HepG2 (cell line): ENCODE measurements around the gene ADI1. TPM values are rescaled to one million over a fixed set of nuclear protein-coding genes. Genes with fewer than 3 reads are reported as not detected.

Experiments used
- ATAC-seq: fragments of 200-7000 bp; cut with Tn5 transposase; 3 replicates; pipeline ENCODE4 v1.9.1; 2020; ENCODE audit warnings: mild to moderate bottlenecking, moderate library complexity
- BruUV-seq: library from RNA; stranded (reverse); fragments of 400-500 nt; replicated peaks from 2 replicates; lab custom pipeline; 2021; lab: Mats Ljungman, UMichigan
- CTCF ChIA-PET: fragments of 300-600 bp; formaldehyde crosslinking; extraction: SDS; loops from one replicate; lab custom pipeline; 2021; ENCODE audit warnings: low total read pairs, inconsistent platforms, low intra/inter-chr PET ratio; lab: Yijun Ruan, JAX
- POLR2A ChIA-PET: fragments of 350-600 bp; sonication (Branson Sonifier 250); formaldehyde crosslinking; loops from one replicate; lab custom pipeline; 2020; ENCODE audit warnings: antibody characterized with exemption, inconsistent platforms; lab: Yijun Ruan, JAX
- DNase-seq: peaks from one replicate; pipeline ENCODE4 v3.0.0-alpha.2; 2015; ENCODE audit warnings: low spot score
- FAIRE-seq: peaks from 3 replicates; lab custom pipeline; 2011; peaks lifted over from hg19 to GRCh38; lab: Jason Lieb, UNC
- H2AFZ ChIP-seq: one replicate; pipeline ENCODE4 v1.6.1; 2011; ENCODE audit warnings: low read length, inconsistent platforms
- H3K27ac ChIP-seq: fragments of 300-600 bp; 3 replicates; pipeline ENCODE4 v1.8.0; 2011; ENCODE audit warnings: mixed run types, mild to moderate bottlenecking, mixed read lengths, low read length, inconsistent platforms; ENCODE audit not compliant: insufficient read depth; ENCODE audit errors: extremely low read length
- H3K27me3 ChIP-seq, 2 experiments: fragments of 200-600 bp in 1 of 2; 2 replicates in 1 of 2; 3 replicates in 1 of 2; pipeline versions ENCODE4 v1.6.0 to v1.8.0; 2011; ENCODE audit warnings: low read length in 2 of 2, mild to moderate bottlenecking in 2 of 2, moderate library complexity in 2 of 2, inconsistent platforms in 1 of 2; ENCODE audit not compliant: insufficient read depth in 2 of 2, control insufficient read depth in 1 of 2
- H3K36me3 ChIP-seq, 2 experiments: fragments of 200-600 bp in 1 of 2; replicated peaks in 1 of 2; 2 replicates in 1 of 2; 3 replicates in 1 of 2; pipeline versions ENCODE4 v1.5.1 to v1.8.0; 2011; ENCODE audit warnings: low read length in 2 of 2, inconsistent platforms in 1 of 2; ENCODE audit not compliant: insufficient read depth in 2 of 2, control insufficient read depth in 1 of 2
- H3K4me1 ChIP-seq: 2 replicates; pipeline ENCODE4 v1.5.1; 2012; ENCODE audit warnings: low read length, inconsistent platforms; ENCODE audit not compliant: insufficient read depth
- H3K4me2 ChIP-seq: 2 replicates; pipeline ENCODE4 v1.6.0; 2011; ENCODE audit warnings: low read depth, low read length, inconsistent platforms
- H3K4me3 ChIP-seq, 3 experiments: fragments of 200-600 bp in 1 of 3; sonication (generic), shearing (Covaris generic) in 1 of 3; replicated peaks in 1 of 3; 2 replicates each; pipeline ENCODE4 v1.5.1; 2011 to 2016; ENCODE audit warnings: low read length in 3 of 3, inconsistent platforms in 2 of 3, low read depth in 2 of 3, mild to moderate bottlenecking in 2 of 3, control low read depth in 1 of 3, mixed read lengths in 1 of 3; ENCODE audit not compliant: insufficient read depth in 1 of 3
- H3K79me2 ChIP-seq: one replicate; pipeline ENCODE4 v1.6.1; 2011; ENCODE audit warnings: low read length, inconsistent platforms; ENCODE audit not compliant: insufficient read depth
- H3K9ac ChIP-seq: 2 replicates; pipeline ENCODE4 v1.6.0; 2011; ENCODE audit warnings: mild to moderate bottlenecking, low read depth, low read length, inconsistent platforms; ENCODE audit not compliant: insufficient read depth
- H3K9me3 ChIP-seq: 2 replicates; pipeline ENCODE4 v1.5.1; 2012; ENCODE audit warnings: mild to moderate bottlenecking, low read length
- H4K20me1 ChIP-seq: 2 replicates; pipeline ENCODE4 v1.6.0; 2011; ENCODE audit warnings: inconsistent platforms, mild to moderate bottlenecking, low read length, moderate library complexity; ENCODE audit not compliant: insufficient read depth
- AFF4 ChIP-seq: sonication (generic); formaldehyde crosslinking; IDR thresholded peaks from 2 replicates; pipeline ENCODE4 v1.4.0; 2020; ENCODE audit warnings: missing genetic modification reagents
- ATF7 ChIP-seq, 2 experiments: fragments of 450-650 bp in 1 of 2; sonication (generic) in 1 of 2; formaldehyde crosslinking in 1 of 2; IDR thresholded peaks; 2 replicates each; pipeline versions ENCODE4 v1.4.0 to v1.6.1; 2016 to 2020; ENCODE audit warnings: antibody characterized with exemption in 1 of 2, mild to moderate bottlenecking in 1 of 2, missing genetic modification reagents in 1 of 2
- ELF1 ChIP-seq: sonication (generic); formaldehyde crosslinking; IDR thresholded peaks from 2 replicates; pipeline ENCODE4 v1.4.0; 2020; ENCODE audit warnings: missing genetic modification reagents
- MED13 ChIP-seq: sonication (generic); formaldehyde crosslinking; IDR thresholded peaks from 2 replicates; pipeline ENCODE4 v1.5.0; 2020; ENCODE audit warnings: missing genetic modification reagents
- NR2C2 ChIP-seq: sonication (generic); formaldehyde crosslinking; IDR thresholded peaks from 2 replicates; pipeline ENCODE4 v1.4.0; 2020; ENCODE audit warnings: missing genetic modification reagents, mild to moderate bottlenecking, moderate library complexity, borderline replicate concordance
- ZBTB21 ChIP-seq: sonication (generic); formaldehyde crosslinking; IDR thresholded peaks from 2 replicates; pipeline ENCODE4 v1.4.0; 2020; ENCODE audit warnings: missing genetic modification reagents
- ZNF17 ChIP-seq: sonication (generic); formaldehyde crosslinking; IDR thresholded peaks from 2 replicates; pipeline ENCODE4 v1.5.0; 2020; ENCODE audit warnings: mild to moderate bottlenecking, missing genetic modification reagents
- ZNF280D ChIP-seq: sonication (generic); formaldehyde crosslinking; IDR thresholded peaks from 2 replicates; pipeline ENCODE4 v1.5.1; 2020; ENCODE audit warnings: mild to moderate bottlenecking, missing genetic modification reagents
- ZNF292 ChIP-seq: sonication (generic); formaldehyde crosslinking; IDR thresholded peaks from 2 replicates; pipeline ENCODE4 v1.8.1; 2022; ENCODE audit warnings: mild to moderate bottlenecking, low read depth, missing genetic modification reagents, borderline replicate concordance
- ZNF501 ChIP-seq: sonication (generic); formaldehyde crosslinking; IDR thresholded peaks from 2 replicates; pipeline ENCODE4 v1.5.1; 2020; ENCODE audit warnings: mild to moderate bottlenecking, moderate library complexity, missing genetic modification reagents
- ZNF747 ChIP-seq: sonication (generic); formaldehyde crosslinking; IDR thresholded peaks from 2 replicates; pipeline ENCODE4 v1.8.1; 2023; ENCODE audit warnings: missing genetic modification reagents, mild to moderate bottlenecking, borderline replicate concordance
- ZNF75D ChIP-seq: sonication (generic); formaldehyde crosslinking; IDR thresholded peaks from 2 replicates; pipeline ENCODE4 v1.8.1; 2023; ENCODE audit warnings: missing genetic modification reagents, mild to moderate bottlenecking, borderline replicate concordance
- ZNF772 ChIP-seq: sonication (generic); formaldehyde crosslinking; IDR thresholded peaks from 2 replicates; pipeline ENCODE4 v1.5.0; 2020; ENCODE audit warnings: mild to moderate bottlenecking, missing genetic modification reagents
- ZNF839 ChIP-seq: sonication (generic); formaldehyde crosslinking; IDR thresholded peaks from 2 replicates; pipeline ENCODE4 v1.4.0; 2020; ENCODE audit warnings: missing genetic modification reagents, mild to moderate bottlenecking, borderline replicate concordance
- WGBS: methylation state at CpG from one replicate; pipeline ENCODE4 v1.1.6; 2017; ENCODE audit warnings: low lambda C conversion rate; 5-methylcytosine and 5-hydroxymethylcytosine counted together
- in situ Hi-C: cut with HindIII; loops from 2 replicates; pipeline ENCODE4 v1.10.0; 2017; ENCODE audit warnings: low pct_unique_long_range_greater_than_20kb; ENCODE audit not compliant: extremely low pct_ligation_motif_present
- intact Hi-C: fragments of 100-400 bp; cut with micrococcal nuclease; formaldehyde crosslinking; loops from one replicate; pipeline ENCODE4 v1.10.0; 2022; ENCODE audit not compliant: unreplicated experiment
- polyA plus RNA-seq, 8 experiments: library from polyadenylated mRNA; depleted of rRNA in 3 of 8; stranded (reverse) in 7 of 8; unstranded in 1 of 8; fragments of >200 nt; fragmentation: Illumina TruSeq in 4 of 8; extraction: Trizol in 4 of 8; gene quantifications; 2 replicates each; pipeline versions ENCODE4 v1.2.1 to v1.2.3, GENCODE V29; 2011 to 2016; ENCODE audit warnings: low read depth in 4 of 8, missing spikeins in 1 of 8, mixed read lengths in 1 of 8; ENCODE audit not compliant: insufficient read depth in 1 of 8
- total RNA-seq, 5 experiments: library from RNA; depleted of rRNA; stranded (reverse); fragments of >200 nt; fragmentation: Illumina TruSeq; extraction: Trizol; gene quantifications; 2 replicates each; pipeline ENCODE4 v1.2.3, GENCODE V29; 2016; ENCODE audit warnings: low read depth in 1 of 5

ADI1 gene
- total and polyA plus RNA-seq, 2 of the 13 experiments (the other 11 are each of a cell fraction or from before 2014, with no cell fraction given), result 28.7 to 123 TPM

- TF ChIP-seq ATF7 (IDR thresholded peaks at IDR 0.05), result no peak
- TF ChIP-seq ATF7 (CRISPR knock-in tag; IDR thresholded peaks at IDR 0.05), result no peak; the same call in 1 of the 2 replicates
Measured at GRCh38 chr2:3518496-3519254, 656 bp downstream of the ADI1 start (continued).

DNA sequence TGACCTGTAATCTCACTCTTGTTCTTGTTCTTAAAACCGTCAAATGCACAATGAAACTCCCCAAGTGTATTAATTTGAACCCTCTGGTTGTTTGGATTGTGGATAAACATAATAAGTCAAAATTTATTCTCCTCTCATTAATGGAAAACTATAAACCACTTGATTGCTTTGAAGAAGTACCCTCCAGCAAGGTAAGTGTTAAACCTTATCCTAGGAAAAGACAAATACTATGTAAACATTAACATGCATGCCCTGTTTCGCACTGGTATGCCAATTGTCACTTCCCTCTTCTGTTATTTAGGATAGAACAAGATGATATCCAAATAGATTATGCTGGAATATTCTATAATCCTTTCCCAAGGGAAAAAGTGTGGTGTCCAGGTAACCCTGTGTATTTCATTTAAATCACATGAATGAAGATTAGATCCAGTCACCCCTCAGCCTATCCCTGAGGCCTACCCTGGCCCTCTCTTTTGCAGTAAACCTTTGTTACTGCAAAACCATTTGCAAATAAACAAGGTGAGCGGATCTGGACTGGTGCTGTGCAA is 1.3 kb downstream of the ADI1 start:
- no TSS peak for BruUV-seq
- DNase-seq (peak; percentile 75), ATAC-seq (peak; percentile 1), FAIRE-seq (peak; percentile 8)
- H3K4me2 ChIP-seq, result peak overlapping the region; percentile 85
- H3K27ac ChIP-seq, result peak overlapping the region; percentile 96
- H3K4me3 ChIP-seq, result peak overlapping the region; percentile 67 to 88 (median 81)
- no peaks in the 10 kb centered on the region for H3K9me3 ChIP-seq
- POLR2A ChIA-PET, result interaction anchor here (0.7 to 4.7 kb wide), 26 partner anchors 9 to 149 kb away, joined by 3 to 60 read pairs (median 5); partner anchors contain the start of genes EIPR1, RNASEH1 and TRAPPC12
- H3K27me3 ChIP-seq, result no peaks in the 10 kb centered on the region
- WGBS, result 23% methylated on average over 3 of the region's 3 CpGs
- intact Hi-C loops (loop anchor here (1.0 kb wide), 1 partner anchor 52 kb away; no protein-coding TSS in a partner anchor), in situ Hi-C loops (no loop called here)
- H3K79me2 ChIP-seq, result peaks cover 37% of the 10 kb centered on the region
- no peaks in the 10 kb centered on the region for H4K20me1 ChIP-seq
- CTCF ChIA-PET, result no interaction called here
- H3K9ac ChIP-seq, result peak overlapping the region; percentile 94
- H2AFZ ChIP-seq, result no peak overlapping the region
- H3K4me1 ChIP-seq, result peaks cover 74% of the 10 kb centered on the region
- H3K36me3 ChIP-seq, result peaks cover 7 to 14% of the 10 kb centered on the region in 2 experiments
- no peak for TF ChIP-seq NR2C2 (CRISPR knock-in tag)
- no peak; the same call in 1 of the 2 replicates for TF ChIP-seq ZNF292 (CRISPR knock-in tag)
- TF ChIP-seq ZNF839, result no peak
- no peak for TF ChIP-seq ZBTB21 (CRISPR knock-in tag)
- TF ChIP-seq ZNF280D, result peak; percentile 84; the same call in 1 of the 2 replicates
- TF ChIP-seq AFF4 (CRISPR knock-in tag), result no peak
- TF ChIP-seq ELF1 (CRISPR knock-in tag), result no peak
- TF ChIP-seq ZNF501 (CRISPR knock-in tag), result no peak
- TF ChIP-seq ZNF772 (CRISPR knock-in tag), result 0 out of 2 replicates have a peak, but pooled peaks have one; percentile 3
- no peak for TF ChIP-seq ZNF75D (CRISPR knock-in tag)
- no peak for TF ChIP-seq ZNF17 (CRISPR knock-in tag)
- no peak for TF ChIP-seq ZNF747 (CRISPR knock-in tag)
- no peak for TF ChIP-seq MED13 (CRISPR knock-in tag)
